Fibroblast of skin of left biceps (primary cell): Measurements from ENCODE around the gene GOLGA6L22.
"Not testable (repeated sequence)": the region's sequence is repeated elsewhere in the genome, so short reads cannot be mapped to it uniquely, and the experiment has no call there.

Experiments used
- DNase-seq, 2 experiments: peaks; one replicate each; pipeline ENCODE4 v3.0.0-alpha.2; 2013; ENCODE audit warnings: low read depth in 2 of 2

The GOLGA6L22 gene

GRCh38 chr15:22458603-22459002 is at the start of gene GOLGA6L22:
GOLGA6L22 (plus strand) TSS chr15:22458903; CDS start chr15:22458994, 91 bp downstream.
- DNase-seq, result not testable (repeated sequence)

DNA sequence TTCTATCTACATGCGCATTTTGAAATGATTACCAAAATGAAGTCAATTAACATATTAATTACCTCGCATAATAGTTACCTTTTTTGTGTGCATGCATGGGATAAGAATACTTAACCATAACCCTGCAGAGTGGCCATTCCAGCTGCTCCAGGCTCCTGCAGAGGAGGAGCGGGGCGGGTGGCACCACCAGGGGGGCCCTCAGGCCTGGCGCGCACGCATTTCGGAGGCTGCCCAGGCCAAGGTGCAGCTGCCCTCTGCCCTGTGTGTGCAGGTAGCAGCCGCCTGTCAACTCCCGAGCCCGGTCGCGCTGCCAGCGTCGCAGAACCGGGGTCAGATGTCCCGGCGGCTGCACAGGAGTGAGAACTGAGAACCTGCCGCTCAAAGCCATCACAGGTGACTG is 41.4 kb upstream of the GOLGA6L22 start:
- not testable (repeated sequence) for DNase-seq

- DNase-seq, result not testable (repeated sequence)
Observed at GRCh38 chr15:22417795-22418194, 40.9 kb upstream of the GOLGA6L22 start.

DNA sequence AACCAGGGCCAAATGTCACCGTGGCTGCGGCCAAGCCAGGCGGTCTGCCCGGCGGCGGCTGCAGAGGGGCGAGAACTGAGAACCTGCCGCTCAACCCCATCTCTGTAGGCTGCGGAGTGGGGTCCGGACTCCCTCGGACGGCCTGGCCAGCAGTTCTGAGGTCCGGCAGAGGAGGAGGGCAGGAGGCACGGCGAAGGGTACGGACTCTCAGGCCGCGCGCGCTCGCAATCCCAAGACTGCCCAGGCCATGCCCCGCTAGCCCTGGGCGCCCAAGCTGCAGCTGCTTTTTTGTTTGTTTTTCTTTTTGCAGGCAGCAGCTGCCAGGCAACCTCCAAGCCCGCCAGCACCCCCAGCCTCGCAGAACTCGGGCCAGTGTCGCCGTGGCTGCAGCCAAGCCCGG is 40.5 kb upstream of the GOLGA6L22 start:
- not testable (repeated sequence) for DNase-seq

- DNase-seq, result not testable (repeated sequence)
Observed at GRCh38 chr15:22418666-22419065, 40.0 kb upstream of the GOLGA6L22 start.

DNA sequence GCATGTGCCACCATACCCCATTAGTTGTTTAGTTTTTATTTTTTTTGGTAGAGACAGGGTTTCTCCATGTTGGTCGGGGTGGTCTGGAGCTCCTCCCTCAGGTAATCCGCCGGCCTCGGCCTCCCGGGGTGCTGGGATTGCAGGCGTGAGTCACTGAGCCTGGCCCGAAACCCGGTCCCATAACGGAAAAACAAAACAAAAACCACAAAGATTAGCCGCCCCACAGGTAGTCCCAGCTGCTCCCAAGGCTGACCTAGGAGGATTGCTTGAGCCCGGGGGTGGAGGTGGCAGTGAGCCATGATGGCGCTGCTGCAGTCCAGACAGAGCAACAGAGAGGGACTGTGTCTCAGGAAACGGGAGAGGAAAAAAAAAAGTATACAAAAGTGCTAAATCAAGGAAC is 38.4 kb upstream of the GOLGA6L22 start:
- not testable (repeated sequence) for DNase-seq

- not testable (repeated sequence) for DNase-seq
Observed at GRCh38 chr15:22429426-22429825, 29.3 kb upstream of the GOLGA6L22 start.

DNA sequence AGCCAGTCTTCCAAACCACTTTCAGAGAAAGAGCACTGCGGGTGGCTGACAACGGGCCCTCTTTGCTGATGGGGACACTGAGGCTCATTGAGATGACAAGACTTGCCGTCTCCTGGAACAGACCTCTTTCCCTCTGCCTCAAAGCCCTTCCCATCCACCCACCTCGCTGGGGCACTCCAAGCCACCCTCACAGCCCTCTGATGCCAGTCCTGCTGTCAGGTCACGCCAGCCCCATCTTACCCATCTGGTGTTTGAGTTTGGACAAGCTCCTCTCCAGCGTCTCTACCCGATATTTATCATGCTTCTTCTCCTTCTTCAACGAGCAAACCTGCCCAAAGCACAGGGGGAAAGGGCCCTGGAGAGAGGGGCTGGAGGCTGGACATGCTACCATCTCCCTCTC is 27.0 kb upstream of the GOLGA6L22 start:
- DNase-seq, result not testable (repeated sequence)

GRCh38 chr15:22494490-22495113 is 35.9 kb downstream of the GOLGA6L22 start:
- DNase-seq, result not testable (repeated sequence)

DNA sequence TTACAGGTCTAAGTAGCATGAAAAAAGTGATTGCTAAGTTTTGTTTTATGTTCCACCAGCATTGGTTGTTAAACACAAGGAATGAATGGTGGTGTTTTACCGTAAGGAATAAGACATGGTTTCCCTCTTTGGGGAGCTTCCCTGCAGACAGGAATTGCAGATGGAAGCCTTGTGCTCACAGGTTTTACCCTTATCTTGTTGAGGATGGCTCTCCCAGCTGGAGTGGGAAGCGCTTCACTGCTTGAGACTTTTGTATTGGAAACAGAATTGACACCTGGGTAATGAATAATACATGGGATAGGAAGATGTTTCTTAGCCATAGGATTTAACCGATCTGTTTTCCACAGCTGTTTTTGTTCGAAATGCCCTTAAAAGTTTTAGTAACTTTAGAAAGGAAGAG is 38.5 kb downstream of the GOLGA6L22 start:
- not testable (repeated sequence) for DNase-seq

DNA sequence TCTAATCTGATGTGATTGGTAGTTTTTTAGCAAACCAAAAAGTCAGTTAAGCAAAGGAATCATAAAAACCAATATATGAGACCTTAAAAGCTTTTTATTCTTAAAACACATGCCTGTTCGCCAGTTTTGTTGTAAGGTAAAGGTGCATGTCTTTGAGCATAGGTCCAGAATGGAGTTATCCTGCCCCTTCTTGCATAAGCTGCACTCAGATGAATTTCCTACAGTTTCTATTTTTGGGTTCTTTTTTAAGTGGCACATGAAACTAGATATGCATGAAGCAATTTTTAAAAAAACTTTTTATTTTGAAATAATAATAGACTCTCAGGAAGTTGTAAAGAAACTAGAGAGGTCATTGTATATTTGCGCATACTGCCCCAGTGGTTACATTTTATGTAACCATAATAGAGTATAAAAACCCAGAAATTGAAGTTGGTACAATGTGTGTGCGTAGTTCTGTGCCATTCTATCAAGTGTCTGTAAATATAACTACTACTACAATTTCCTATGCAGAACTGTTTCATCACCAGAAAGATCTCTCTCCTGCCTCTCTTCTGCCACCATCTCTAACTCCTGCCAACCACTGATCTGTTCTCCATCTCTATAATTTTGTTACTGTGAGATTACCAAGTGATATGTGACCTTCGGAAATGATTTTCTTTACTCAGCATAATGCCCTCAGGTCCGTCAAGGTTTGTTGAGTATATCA is 39.7 kb downstream of the GOLGA6L22 start:
- not testable (repeated sequence) for DNase-seq

- not testable (repeated sequence) for DNase-seq
Observed at GRCh38 chr15:22502272-22502671, 43.6 kb downstream of the GOLGA6L22 start.

GRCh38 chr15:22506959-22507358 is 48.3 kb downstream of the GOLGA6L22 start:
- not testable (repeated sequence) for DNase-seq

GRCh38 chr15:22516140-22516539 is 57.4 kb downstream of the GOLGA6L22 start:
- not testable (repeated sequence) for DNase-seq
